ENCODE data around the gene DDX25.

The DDX25 gene

DNA sequence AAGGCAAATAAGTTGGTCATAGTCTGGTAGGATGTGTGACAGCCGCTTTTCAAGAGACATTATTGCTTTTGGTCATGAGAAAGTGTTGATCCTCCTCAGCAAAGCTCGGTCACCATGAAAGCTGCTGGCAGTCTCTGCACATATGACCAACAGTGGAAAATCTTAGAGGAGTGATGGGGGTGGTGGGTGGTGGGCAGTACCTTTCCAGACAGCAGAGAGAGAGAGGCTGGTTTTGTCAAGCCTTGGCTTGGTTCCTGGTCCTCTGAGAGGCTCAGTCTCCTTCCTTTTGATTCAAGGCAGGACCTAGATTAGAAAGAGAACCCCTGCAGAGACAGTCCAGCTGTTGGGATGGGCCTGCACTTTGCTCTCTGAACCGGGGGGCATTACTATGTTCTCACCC lies 21.5 kb downstream of the DDX25 start:
- H3K27ac ChIP-seq (ENCODE audit: low read depth, low read length), result no peak overlapping the region
- TF ChIP-seq, protein P1, sequence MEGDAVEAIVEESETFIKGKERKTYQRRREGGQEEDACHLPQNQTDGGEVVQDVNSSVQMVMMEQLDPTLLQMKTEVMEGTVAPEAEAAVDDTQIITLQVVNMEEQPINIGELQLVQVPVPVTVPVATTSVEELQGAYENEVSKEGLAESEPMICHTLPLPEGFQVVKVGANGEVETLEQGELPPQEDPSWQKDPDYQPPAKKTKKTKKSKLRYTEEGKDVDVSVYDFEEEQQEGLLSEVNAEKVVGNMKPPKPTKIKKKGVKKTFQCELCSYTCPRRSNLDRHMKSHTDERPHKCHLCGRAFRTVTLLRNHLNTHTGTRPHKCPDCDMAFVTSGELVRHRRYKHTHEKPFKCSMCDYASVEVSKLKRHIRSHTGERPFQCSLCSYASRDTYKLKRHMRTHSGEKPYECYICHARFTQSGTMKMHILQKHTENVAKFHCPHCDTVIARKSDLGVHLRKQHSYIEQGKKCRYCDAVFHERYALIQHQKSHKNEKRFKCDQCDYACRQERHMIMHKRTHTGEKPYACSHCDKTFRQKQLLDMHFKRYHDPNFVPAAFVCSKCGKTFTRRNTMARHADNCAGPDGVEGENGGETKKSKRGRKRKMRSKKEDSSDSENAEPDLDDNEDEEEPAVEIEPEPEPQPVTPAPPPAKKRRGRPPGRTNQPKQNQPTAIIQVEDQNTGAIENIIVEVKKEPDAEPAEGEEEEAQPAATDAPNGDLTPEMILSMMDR (IDR thresholded peaks at IDR 0.05; ENCODE audit: insufficient read depth, low read length, poor library complexity, severe bottlenecking), result no peak
- TF ChIP-seq EZH2phosphoT487 (conservative IDR thresholded peaks at IDR 0.05; ENCODE audit: low read length), result no peak
- no peaks in the 10 kb centered on the region for H3K27me3 ChIP-seq (ENCODE audit: low read length)
- no peaks in the 10 kb centered on the region for H3K36me3 ChIP-seq (ENCODE audit: low read length)
- no peaks in the 10 kb centered on the region for H3K9me3 ChIP-seq (ENCODE audit: insufficient read depth, low read length)
- H3K79me2 ChIP-seq (ENCODE audit: insufficient read depth, low read length), result no peaks in the 10 kb centered on the region
- no peak overlapping the region for H3K4me3 ChIP-seq (ENCODE audit: insufficient read depth, low read length, poor library complexity, severe bottlenecking)
- no peak overlapping the region for H2AFZ ChIP-seq (ENCODE audit: low read depth, low read length, severe bottlenecking)
- no peaks in the 10 kb centered on the region for H3F3A ChIP-seq (ENCODE audit: insufficient read depth)
- no peak overlapping the region for H3K4me2 ChIP-seq (ENCODE audit: low read depth, low read length, poor library complexity, severe bottlenecking)
- no peaks in the 10 kb centered on the region for H3K9me2 ChIP-seq (replicated peaks; ENCODE audit: insufficient read depth, low read length)
- no peaks in the 10 kb centered on the region for H4K20me1 ChIP-seq (ENCODE audit: low read depth, low read length)
- H3K9ac ChIP-seq (ENCODE audit: low read length), result no peak overlapping the region

GRCh38 chr11:125926682-125927081 lies 22.4 kb downstream of the DDX25 start:
- H3K27ac ChIP-seq (ENCODE audit: low read depth, low read length), result no peak overlapping the region
- no peaks in the 10 kb centered on the region for H4K20me1 ChIP-seq (ENCODE audit: low read depth, low read length)
- H3K36me3 ChIP-seq (ENCODE audit: low read length), result no peaks in the 10 kb centered on the region
- H3K9ac ChIP-seq (ENCODE audit: low read length), result no peak overlapping the region
- H3K27me3 ChIP-seq (ENCODE audit: low read length), result no peaks in the 10 kb centered on the region
- no peaks in the 10 kb centered on the region for H3K9me2 ChIP-seq (replicated peaks; ENCODE audit: insufficient read depth, low read length)
- H3K4me3 ChIP-seq (ENCODE audit: insufficient read depth, low read length, poor library complexity, severe bottlenecking), result no peak overlapping the region
- no peaks in the 10 kb centered on the region for H3K79me2 ChIP-seq (ENCODE audit: insufficient read depth, low read length)
- no peak overlapping the region for H2AFZ ChIP-seq (ENCODE audit: low read depth, low read length, severe bottlenecking)
- no peaks in the 10 kb centered on the region for H3K9me3 ChIP-seq (ENCODE audit: insufficient read depth, low read length)
- H3F3A ChIP-seq (ENCODE audit: insufficient read depth), result no peaks in the 10 kb centered on the region
- no peak overlapping the region for H3K4me2 ChIP-seq (ENCODE audit: low read depth, low read length, poor library complexity, severe bottlenecking)
- TF ChIP-seq, protein P1 (IDR thresholded peaks at IDR 0.05; ENCODE audit: insufficient read depth, low read length, poor library complexity, severe bottlenecking), result no peak
- no peak for TF ChIP-seq EZH2phosphoT487 (conservative IDR thresholded peaks at IDR 0.05; ENCODE audit: low read length)

DNA sequence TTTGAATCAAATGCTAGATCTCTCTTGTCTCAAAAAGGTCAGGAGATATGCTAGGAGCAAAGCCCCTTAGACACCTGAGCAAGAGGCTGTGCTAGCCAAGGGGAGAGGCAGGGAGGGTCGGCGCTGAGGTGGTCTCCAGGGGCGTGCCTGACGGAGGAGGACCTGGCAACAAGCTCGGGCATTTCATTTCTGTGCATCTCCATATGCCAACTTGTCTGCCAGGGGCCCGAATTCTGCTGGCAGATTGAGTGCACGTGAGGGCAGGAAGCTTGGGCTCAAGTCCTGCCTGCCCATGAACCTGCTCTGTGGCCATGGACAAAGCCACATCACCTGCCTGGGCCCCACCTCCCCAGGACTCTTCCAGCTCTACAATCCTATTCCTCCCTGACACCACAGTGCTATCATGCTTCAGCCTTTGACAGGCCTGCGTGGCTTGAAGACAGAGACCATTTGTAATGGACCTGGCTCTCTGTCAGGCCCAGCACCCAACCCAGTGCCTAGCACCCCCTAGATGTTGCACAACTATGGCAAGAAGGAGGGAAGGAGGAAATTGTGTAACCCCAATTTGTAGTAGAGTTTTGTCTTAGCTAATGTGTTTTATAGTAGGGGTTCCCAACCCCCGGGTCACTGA lies 25.3 kb downstream of the DDX25 start:
- TF ChIP-seq, protein P1 (IDR thresholded peaks at IDR 0.05; ENCODE audit: insufficient read depth, low read length, poor library complexity, severe bottlenecking), result no peak
- no peak for TF ChIP-seq EZH2phosphoT487 (conservative IDR thresholded peaks at IDR 0.05; ENCODE audit: low read length)

More for the DNA sequence above, 25.3 kb downstream of the DDX25 start:
- H3K9ac ChIP-seq (ENCODE audit: low read length), result no peak overlapping the region
- no peak overlapping the region for H2AFZ ChIP-seq (ENCODE audit: low read depth, low read length, severe bottlenecking)
- no peaks in the 10 kb centered on the region for H3K36me3 ChIP-seq (ENCODE audit: low read length)
- H3K27ac ChIP-seq (ENCODE audit: low read depth, low read length), result no peak overlapping the region
- no peaks in the 10 kb centered on the region for H3K27me3 ChIP-seq (ENCODE audit: low read length)
- no peaks in the 10 kb centered on the region for H3K79me2 ChIP-seq (ENCODE audit: insufficient read depth, low read length)
- no peak overlapping the region for H3K4me2 ChIP-seq (ENCODE audit: low read depth, low read length, poor library complexity, severe bottlenecking)
- H3K9me2 ChIP-seq (replicated peaks; ENCODE audit: insufficient read depth, low read length), result no peaks in the 10 kb centered on the region
- H3K9me3 ChIP-seq (ENCODE audit: insufficient read depth, low read length), result no peaks in the 10 kb centered on the region
- H3K4me3 ChIP-seq (ENCODE audit: insufficient read depth, low read length, poor library complexity, severe bottlenecking), result no peak overlapping the region
- no peaks in the 10 kb centered on the region for H3F3A ChIP-seq (ENCODE audit: insufficient read depth)
- no peaks in the 10 kb centered on the region for H4K20me1 ChIP-seq (ENCODE audit: low read depth, low read length)

All from SU-DHL-6 (cell line).